ENCODE results near the gene METTL13. TPM values are rescaled to one million over a fixed set of nuclear protein-coding genes. Genes with fewer than 3 reads are reported as not detected.

METTL13 gene
- total RNA-seq, 4 donors from 2014 or later: 19.2 to 38.0 (median 28.3) TPM

- Histone ChIP-seq H3K27me3 (peaks cover 0 to 7% of the 10 kb centered on the region in 2 donors), H3K27ac (peak overlapping the region in 2 of 4 donors; percentile 53 to 63), H3K36me3 (no peaks in the 10 kb centered on the region), H3K4me1 (peaks cover 0 to 11% (median 4%) of the 10 kb centered on the region in 4 donors), H3K9me3 (peaks cover 0 to 6% (median 0%) of the 10 kb centered on the region in 4 donors), H3K4me3 (peak overlapping the region; percentile 48 to 76 (median 70))
- TF ChIP-seq, protein P1, sequence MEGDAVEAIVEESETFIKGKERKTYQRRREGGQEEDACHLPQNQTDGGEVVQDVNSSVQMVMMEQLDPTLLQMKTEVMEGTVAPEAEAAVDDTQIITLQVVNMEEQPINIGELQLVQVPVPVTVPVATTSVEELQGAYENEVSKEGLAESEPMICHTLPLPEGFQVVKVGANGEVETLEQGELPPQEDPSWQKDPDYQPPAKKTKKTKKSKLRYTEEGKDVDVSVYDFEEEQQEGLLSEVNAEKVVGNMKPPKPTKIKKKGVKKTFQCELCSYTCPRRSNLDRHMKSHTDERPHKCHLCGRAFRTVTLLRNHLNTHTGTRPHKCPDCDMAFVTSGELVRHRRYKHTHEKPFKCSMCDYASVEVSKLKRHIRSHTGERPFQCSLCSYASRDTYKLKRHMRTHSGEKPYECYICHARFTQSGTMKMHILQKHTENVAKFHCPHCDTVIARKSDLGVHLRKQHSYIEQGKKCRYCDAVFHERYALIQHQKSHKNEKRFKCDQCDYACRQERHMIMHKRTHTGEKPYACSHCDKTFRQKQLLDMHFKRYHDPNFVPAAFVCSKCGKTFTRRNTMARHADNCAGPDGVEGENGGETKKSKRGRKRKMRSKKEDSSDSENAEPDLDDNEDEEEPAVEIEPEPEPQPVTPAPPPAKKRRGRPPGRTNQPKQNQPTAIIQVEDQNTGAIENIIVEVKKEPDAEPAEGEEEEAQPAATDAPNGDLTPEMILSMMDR (IDR thresholded peaks at IDR 0.05): no peak
- TF ChIP-seq POLR2A (IDR thresholded peaks at IDR 0.05): no peak
- DNase-seq: peak in 2 of 3 donors; percentile 25 to 45
Measured at GRCh38 chr1:171841931-171842761, 60.7 kb downstream of the METTL13 start.

DNA sequence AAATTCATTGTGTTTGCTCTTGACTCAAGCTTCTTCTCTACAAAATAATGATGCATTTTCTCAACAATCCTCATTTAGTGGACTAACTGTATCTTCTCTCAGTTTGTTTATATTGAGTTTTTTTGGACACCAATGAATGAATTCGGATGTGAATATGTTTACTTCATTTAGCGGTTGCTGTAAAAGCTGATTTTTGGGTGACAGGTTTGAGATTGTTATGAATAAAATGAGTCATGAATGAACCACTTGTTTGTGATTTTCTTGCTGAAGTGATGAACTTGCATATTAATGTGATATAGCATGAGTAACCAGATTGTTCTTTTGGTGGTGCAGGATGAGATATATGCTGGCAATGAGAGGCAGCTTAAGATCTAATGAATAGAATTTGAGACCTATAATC lies 62.9 kb downstream of the METTL13 start:
- Histone ChIP-seq H3K9me3 (peaks cover 0 to 6% (median 0%) of the 10 kb centered on the region in 4 donors), H3K27me3 (peaks cover 0 to 7% of the 10 kb centered on the region in 2 donors), H3K4me1 (peaks cover 0 to 11% (median 4%) of the 10 kb centered on the region in 4 donors), H3K36me3 (no peaks in the 10 kb centered on the region), H3K27ac (no peak overlapping the region), H3K4me3 (no peak overlapping the region)
- no peak for DNase-seq
- no peak for TF ChIP-seq POLR2A (IDR thresholded peaks at IDR 0.05)
- TF ChIP-seq, protein P1 (IDR thresholded peaks at IDR 0.05): no peak

DNA sequence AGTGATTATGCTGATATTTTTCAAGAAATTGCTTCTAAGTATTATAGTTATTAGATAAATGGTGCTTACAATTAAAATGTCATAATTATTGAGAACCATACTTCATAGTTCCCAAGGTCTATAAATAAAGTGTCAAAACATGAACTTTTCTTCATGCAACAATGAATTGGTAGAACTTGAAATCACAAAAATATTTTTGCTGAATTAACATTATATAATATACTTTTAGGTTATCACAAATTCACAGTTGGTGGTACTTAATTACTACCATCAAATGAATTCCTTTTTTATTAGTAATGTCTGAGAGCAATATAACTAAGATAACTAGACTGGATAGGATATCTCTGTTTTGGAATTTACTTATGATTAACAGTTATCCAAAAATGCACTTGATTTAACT lies 64.5 kb downstream of the METTL13 start:
- no peak overlapping the region for H3K4me3 ChIP-seq

More for the DNA sequence above, 64.5 kb downstream of the METTL13 start:
- H3K4me1 ChIP-seq: peaks cover 0 to 11% (median 4%) of the 10 kb centered on the region in 4 donors
- no peak for DNase-seq
- TF ChIP-seq POLR2A (IDR thresholded peaks at IDR 0.05): no peak
- TF ChIP-seq, protein P1 (IDR thresholded peaks at IDR 0.05): no peak
- peaks cover 0 to 7% of the 10 kb centered on the region in 2 donors for H3K27me3 ChIP-seq
- H3K27ac ChIP-seq: no peak overlapping the region
- H3K9me3 ChIP-seq: no peaks in the 10 kb centered on the region
- H3K36me3 ChIP-seq: no peaks in the 10 kb centered on the region

Small RNA genes lying within 50 kb of the gene (small RNA-seq; reads per million reads assigned to genes)
- 0 reads per million in 2 donors for gene RF00601

Other genes with a start within 250 kb of the METTL13 start
- gene MYOCOS, start 159.4 kb upstream of the METTL13 start, total RNA-seq: not detected
- 1 to 10 TPM in 3 of 4 donors, not detected in 1; 1.2 to 3.3 (median 1.5) TPM for gene MYOC, start 129.0 kb upstream of the METTL13 start, total RNA-seq
- gene VAMP4, start 39.6 kb upstream of the METTL13 start, total RNA-seq: 10 to 100 TPM in 2 of 4 donors, 1 to 10 TPM in 2; 8.0 to 12.1 (median 10.3) TPM
- gene DNM3, start 59.8 kb downstream of the METTL13 start, total RNA-seq: 10 to 100 TPM in 1 of 4 donors, 1 to 10 TPM in 3; 1.4 to 11.6 (median 2.0) TPM

Measured in Peyer's patch (tissue), 4 donors.